Left ventricle myocardium inferior (tissue), 1 donor: ENCODE data around the gene HIPK3. TPM values are rescaled to one million over a fixed set of nuclear protein-coding genes. Genes with fewer than 3 reads are reported as not detected.
"Not testable (repeated sequence)": the region's sequence is repeated elsewhere in the genome, so short reads cannot be mapped to it uniquely, and the experiment has no call there.

Experiments
- DNase-seq: peaks from one replicate; pipeline ENCODE4 v3.0.0-alpha.2; 2020
- H3K27ac ChIP-seq: fragments of 200-600 bp; replicated peaks from 2 replicates; pipeline ENCODE4 v1.8.0; 2021
- H3K27me3 ChIP-seq: fragments of 200-600 bp; 2 replicates; pipeline ENCODE4 v1.8.0; 2021; ENCODE audit warnings: low read depth
- H3K36me3 ChIP-seq: fragments of 200-600 bp; 2 replicates; pipeline ENCODE4 v1.8.0; 2021
- H3K4me1 ChIP-seq: fragments of 200-600 bp; 2 replicates; pipeline ENCODE4 v1.8.0; 2021
- H3K4me3 ChIP-seq: fragments of 200-600 bp; 2 replicates; pipeline ENCODE4 v1.8.0; 2021; ENCODE audit warnings: mild to moderate bottlenecking, moderate library complexity
- H3K9me3 ChIP-seq: fragments of 200-600 bp; replicated peaks from 2 replicates; pipeline ENCODE4 v1.8.0; 2021
- intact Hi-C: fragments of 100-400 bp; cut with micrococcal nuclease; formaldehyde crosslinking; loops from one replicate; pipeline ENCODE4 v1.11.0; 2022
- total RNA-seq: library from RNA; stranded (reverse); fragmentation: NEBNext Ultra II Directional; extraction: Animal tissue kit (Norgen Biotek cat#: 25700); gene quantifications from one replicate; pipeline ENCODE4 v1.2.1, GENCODE V29; 2021
- TF ChIP-seq, protein P1 (sequence below): fragments of 200-600 bp; IDR thresholded peaks from 2 replicates; pipeline ENCODE4 v1.8.0; 2021; ENCODE audit warnings: antibody characterized with exemption, mild to moderate bottlenecking, borderline replicate concordance
- donor health status: DM: no; HTN: yes; CAD: no; lungs with severe emphysema.

HIPK3 gene
- total RNA-seq, 1 donor from 2014 or later: 247 TPM

DNA sequence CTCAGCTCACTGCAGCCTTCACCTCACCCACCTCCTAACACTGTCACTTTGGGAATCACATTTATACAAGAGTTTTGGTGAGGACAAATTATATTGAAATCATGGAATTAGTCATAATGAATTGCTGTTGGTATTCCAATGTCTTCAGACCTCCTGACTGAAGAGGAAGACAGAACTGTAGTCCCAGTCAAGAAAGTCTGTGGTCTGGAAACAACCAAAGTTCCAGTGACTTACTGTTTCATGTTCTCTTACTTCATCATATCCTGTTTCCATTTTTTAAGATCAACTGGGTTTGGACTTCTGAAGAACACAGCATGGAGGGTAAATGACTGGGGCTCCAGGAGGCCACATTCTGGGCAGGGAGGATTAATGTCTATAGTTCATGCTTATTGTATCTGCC lies 43.0 kb upstream of the HIPK3 start:
- Histone ChIP-seq H3K4me3 (no peak overlapping the region), H3K36me3 (no peaks in the 10 kb centered on the region), H3K27ac (no peak overlapping the region), H3K27me3 (no peaks in the 10 kb centered on the region), H3K9me3 (no peaks in the 10 kb centered on the region), H3K4me1 (no peaks in the 10 kb centered on the region)
- TF ChIP-seq, protein P1, sequence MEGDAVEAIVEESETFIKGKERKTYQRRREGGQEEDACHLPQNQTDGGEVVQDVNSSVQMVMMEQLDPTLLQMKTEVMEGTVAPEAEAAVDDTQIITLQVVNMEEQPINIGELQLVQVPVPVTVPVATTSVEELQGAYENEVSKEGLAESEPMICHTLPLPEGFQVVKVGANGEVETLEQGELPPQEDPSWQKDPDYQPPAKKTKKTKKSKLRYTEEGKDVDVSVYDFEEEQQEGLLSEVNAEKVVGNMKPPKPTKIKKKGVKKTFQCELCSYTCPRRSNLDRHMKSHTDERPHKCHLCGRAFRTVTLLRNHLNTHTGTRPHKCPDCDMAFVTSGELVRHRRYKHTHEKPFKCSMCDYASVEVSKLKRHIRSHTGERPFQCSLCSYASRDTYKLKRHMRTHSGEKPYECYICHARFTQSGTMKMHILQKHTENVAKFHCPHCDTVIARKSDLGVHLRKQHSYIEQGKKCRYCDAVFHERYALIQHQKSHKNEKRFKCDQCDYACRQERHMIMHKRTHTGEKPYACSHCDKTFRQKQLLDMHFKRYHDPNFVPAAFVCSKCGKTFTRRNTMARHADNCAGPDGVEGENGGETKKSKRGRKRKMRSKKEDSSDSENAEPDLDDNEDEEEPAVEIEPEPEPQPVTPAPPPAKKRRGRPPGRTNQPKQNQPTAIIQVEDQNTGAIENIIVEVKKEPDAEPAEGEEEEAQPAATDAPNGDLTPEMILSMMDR: no peak
- intact Hi-C loops: no loop called here
- DNase-seq: no peak

DNA sequence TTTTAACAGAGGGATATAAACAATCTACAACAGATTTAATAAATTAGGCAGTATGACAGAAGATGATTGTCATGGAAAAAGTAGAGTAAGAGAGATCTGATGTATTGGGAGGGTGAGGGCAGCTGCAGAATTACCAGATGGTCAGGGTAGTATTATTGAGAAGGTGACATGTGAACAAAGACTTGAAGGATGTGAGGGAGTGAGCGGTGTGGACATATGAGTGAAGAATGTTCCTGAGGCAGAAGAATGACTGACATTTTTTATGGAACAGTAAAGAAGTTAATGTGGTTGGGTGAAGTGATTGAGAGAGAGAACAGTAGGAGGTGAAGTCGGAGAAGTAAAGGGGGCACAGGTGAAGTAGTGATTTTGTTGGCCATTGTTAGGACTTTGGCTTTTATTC lies 42.4 kb upstream of the HIPK3 start:
- no peak overlapping the region for H3K4me3 ChIP-seq
- H3K27ac ChIP-seq: no peak overlapping the region
- no peaks in the 10 kb centered on the region for H3K9me3 ChIP-seq
- TF ChIP-seq, protein P1: no peak
- no peaks in the 10 kb centered on the region for H3K4me1 ChIP-seq
- intact Hi-C loops: no loop called here
- DNase-seq: no peak
- H3K36me3 ChIP-seq: no peaks in the 10 kb centered on the region
- H3K27me3 ChIP-seq: no peaks in the 10 kb centered on the region

DNA sequence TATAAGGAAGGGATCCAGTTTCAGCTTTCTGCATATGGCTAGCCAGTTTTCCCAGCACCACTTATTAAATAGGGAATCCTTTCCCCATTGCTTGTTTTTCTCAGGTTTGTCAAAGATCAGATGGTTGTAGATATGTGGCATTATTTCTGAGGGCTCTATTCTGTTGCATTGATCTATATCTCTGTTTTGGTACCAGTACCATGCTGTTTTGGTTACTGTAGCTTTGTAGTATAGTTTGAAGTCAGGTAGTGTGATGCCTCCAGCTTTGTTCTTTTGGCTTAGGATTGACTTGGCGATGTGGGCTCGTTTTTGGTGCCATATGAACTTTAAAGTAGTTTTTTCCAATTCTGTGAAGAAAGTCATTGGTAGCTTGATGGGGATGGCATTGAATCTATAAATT lies 40.5 kb upstream of the HIPK3 start:
- H3K9me3 ChIP-seq, H3K4me1 ChIP-seq, H3K36me3 ChIP-seq, H3K27ac ChIP-seq, H3K4me3 ChIP-seq, H3K27me3 ChIP-seq, DNase-seq, intact Hi-C loops: not testable (repeated sequence)

DNA sequence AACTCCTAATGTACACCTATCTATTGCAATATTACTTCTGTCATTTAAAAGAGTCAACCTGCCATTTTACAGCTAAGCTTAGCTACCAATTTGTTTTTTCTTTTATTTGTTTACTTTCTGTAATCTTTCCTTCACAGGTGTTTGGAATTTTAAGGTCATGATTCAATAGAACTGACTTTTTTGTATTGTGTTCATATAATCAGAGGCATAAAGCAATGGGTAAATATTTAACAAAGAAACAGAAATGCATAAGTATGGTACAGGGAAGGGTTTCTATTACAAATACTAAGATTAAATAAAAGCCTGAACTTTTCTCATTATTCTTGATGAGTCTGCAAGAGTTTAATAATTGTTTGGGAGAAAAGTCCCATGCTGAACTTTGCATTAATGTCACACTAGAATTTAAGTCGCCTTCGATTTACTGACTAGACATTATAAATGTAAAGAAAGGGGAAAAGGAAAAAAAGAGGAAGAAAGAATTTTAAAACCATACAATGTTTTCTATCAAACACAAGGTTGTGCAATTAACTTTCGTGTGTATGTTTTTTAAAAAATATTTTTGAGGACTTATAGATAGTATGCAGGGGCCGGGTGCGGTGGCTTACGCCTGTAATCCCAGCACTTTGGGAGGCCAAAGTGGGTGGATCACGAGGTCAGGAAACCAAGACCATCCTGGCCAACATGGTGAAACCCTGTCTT lies 35.0 kb upstream of the HIPK3 start:
- TF ChIP-seq, protein P1: no peak
- intact Hi-C loops: no loop called here
- Histone ChIP-seq H3K4me1 (peaks cover under 1% of the 10 kb centered on the region), H3K27ac (no peak overlapping the region), H3K27me3 (no peaks in the 10 kb centered on the region), H3K9me3 (no peaks in the 10 kb centered on the region), H3K4me3 (no peak overlapping the region), H3K36me3 (no peaks in the 10 kb centered on the region)
- no peak for DNase-seq

DNA sequence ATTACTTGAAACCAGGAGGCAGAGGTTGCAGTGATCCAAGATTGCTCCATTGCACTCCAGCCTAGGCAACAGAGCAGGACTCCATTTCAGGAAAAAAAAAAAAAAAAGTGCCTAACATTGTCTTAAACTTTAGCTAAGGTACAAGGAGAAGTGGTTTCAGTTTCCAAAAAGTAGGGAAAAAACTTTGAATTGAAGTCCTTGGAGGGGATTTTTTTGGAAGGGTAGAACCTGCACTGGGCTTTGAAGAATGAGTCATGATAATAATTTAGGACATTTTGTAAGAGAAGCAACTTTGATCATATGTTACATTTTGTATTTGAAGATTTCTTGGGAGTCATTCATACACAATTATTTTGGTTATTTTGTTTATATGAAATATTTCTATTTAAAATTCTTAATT lies 31.8 kb upstream of the HIPK3 start:
- Histone ChIP-seq H3K4me1 (peaks cover 15% of the 10 kb centered on the region), H3K9me3 (no peaks in the 10 kb centered on the region), H3K4me3 (no peak overlapping the region), H3K36me3 (no peaks in the 10 kb centered on the region), H3K27ac (no peak overlapping the region), H3K27me3 (no peaks in the 10 kb centered on the region)
- intact Hi-C loops: no loop called here
- no peak for DNase-seq
- TF ChIP-seq, protein P1: no peak

DNA sequence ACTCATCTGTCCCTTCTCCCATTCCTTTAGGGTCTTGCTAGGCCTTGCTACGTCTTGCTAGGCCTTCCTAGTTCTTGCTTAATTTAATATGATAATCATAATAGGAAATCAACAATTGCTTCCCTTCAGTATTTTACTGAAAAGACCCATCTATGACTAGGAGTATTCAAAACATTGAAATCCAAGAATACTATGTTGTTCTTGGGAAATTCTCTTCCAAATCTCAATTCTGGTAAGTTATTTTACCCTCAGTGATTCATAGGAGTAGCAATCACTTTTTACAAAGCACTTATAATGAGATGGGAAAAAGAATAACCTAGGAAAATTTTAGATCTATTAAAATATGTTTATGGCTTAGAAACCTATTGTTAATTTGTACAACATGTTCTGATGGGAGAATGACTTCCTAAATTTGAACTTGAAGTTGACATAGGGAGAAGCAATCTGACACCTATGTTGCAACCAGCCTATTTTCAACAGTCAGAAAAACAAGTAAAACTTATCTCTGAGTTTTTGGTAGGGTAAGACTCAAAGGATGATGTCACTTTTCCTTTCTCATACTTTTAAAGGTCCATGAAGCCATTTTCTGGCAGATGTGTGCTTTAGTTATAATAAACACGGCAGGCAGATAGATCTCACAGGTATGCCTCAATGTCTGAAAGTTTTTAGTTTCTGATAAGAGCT lies 29.5 kb upstream of the HIPK3 start:
- Histone ChIP-seq H3K4me1 (peaks cover 15% of the 10 kb centered on the region), H3K36me3 (no peaks in the 10 kb centered on the region), H3K9me3 (no peaks in the 10 kb centered on the region), H3K4me3 (no peak overlapping the region), H3K27ac (peak overlapping the region; percentile 51), H3K27me3 (no peaks in the 10 kb centered on the region)
- DNase-seq: no peak
- TF ChIP-seq, protein P1: no peak
- intact Hi-C loops: no loop called here
